K562 (cell line): ENCODE data around the gene GPR78.

Experiments used
- BRD9 ChIP-seq: fragments of 450-650 bp; IDR thresholded peaks from 2 replicates; pipeline ENCODE4 v1.6.1; 2018; ENCODE audit warnings: low read depth; ENCODE audit not compliant: partially characterized antibody
- CBX5 ChIP-seq: IDR thresholded peaks from 2 replicates; pipeline ENCODE4 v1.6.1; 2014; ENCODE audit warnings: low read depth, borderline replicate concordance
- ELK1 ChIP-seq: sonication (generic); formaldehyde crosslinking; IDR thresholded peaks from 2 replicates; pipeline ENCODE4 v1.8.1; 2022; ENCODE audit warnings: missing genetic modification reagents
- EZH2 ChIP-seq: IDR thresholded peaks from 2 replicates; pipeline ENCODE4 v1.6.1; 2012; ENCODE audit warnings: low read depth, mild to moderate bottlenecking, inconsistent platforms, low read length, borderline replicate concordance
- ZNF445 ChIP-seq: fragments of 250-450 bp; sonication (Bioruptor Pico); IDR thresholded peaks from 2 replicates; pipeline ENCODE4 v1.4.0; 2020; ENCODE audit warnings: low read depth, mild to moderate bottlenecking, moderate library complexity

- TF ChIP-seq BRD9, result no peak
- TF ChIP-seq ELK1 (CRISPR knock-in tag), result no peak
- TF ChIP-seq CBX5, result no peak
- TF ChIP-seq ZNF445 (CRISPR knock-in tag), result no peak
- TF ChIP-seq EZH2, result no peak
These were observed 30.8 kb upstream of the GPR78 start for GRCh38 chr4:8549352-8549931.
